HG02870 (cell line): ENCODE results near the gene DOCK9.

Experiments used
- ATAC-seq: cut with Tn5 transposase; IDR thresholded peaks from one replicate; pipeline ENCODE4 v1.9.1; 2021; ENCODE audit warnings: mild to moderate bottlenecking, moderate library complexity; ENCODE audit not compliant: unreplicated experiment

The DOCK9 gene

GRCh38 chr13:98800078-98800477 lies 177.8 kb downstream of the DOCK9 start:
- ATAC-seq, result no peak

DNA sequence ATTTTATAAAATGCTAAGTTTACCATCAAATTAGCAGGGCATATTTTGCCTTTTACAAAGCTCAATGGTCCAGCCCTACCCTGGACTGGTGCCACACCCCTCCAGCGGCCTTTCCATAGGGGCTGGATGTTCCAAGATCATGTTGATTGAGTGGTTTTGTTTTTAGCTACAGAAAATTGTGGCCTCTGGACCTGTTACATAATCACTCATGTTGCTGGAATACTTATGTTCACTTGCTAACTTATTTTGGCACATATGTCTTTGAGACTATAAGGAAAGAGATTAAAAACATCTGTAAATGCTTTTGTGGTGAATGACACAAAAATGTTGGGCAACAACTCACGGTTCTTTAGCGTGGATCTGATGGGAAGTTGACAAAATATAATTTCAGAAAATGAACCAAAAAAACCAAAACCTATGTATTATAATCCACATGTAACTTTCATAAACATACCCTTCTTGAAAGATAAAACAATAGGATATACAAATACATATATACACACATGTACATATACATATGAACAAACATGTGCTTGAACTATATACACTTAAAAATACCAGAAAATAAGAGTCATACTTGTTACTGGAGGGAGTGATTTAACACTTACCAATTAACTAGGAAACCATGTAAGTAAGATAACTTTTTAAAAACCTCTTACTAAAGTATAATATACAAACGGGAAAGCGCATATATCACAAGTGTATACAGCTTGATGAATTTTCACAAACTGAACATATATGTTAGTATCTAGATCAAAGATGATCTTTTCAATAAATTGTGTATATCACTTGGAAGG lies 178.8 kb downstream of the DOCK9 start:
- no peak for ATAC-seq

DNA sequence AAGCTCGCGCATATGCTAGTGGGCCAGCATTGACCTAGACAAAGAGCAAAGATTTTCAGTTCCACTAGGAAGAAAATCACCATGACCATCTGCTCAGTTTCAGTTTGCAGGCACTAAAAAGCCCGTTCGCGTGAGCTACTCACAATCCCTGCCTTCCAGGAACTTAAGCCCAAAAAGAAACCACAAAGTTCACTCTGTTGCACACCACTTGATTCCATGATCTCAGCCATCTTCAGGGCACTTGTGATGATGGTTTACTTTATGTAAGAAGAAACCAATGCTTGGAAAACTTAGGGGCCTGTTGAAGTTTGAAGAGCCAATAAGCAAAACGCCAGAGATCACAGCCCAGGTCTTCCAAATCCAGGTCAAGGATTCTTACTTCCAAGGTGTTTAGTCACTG lies 180.4 kb downstream of the DOCK9 start:
- ATAC-seq, result no peak

- no peak for ATAC-seq
Observed at GRCh38 chr13:98796798-98797197, 181.1 kb downstream of the DOCK9 start.

DNA sequence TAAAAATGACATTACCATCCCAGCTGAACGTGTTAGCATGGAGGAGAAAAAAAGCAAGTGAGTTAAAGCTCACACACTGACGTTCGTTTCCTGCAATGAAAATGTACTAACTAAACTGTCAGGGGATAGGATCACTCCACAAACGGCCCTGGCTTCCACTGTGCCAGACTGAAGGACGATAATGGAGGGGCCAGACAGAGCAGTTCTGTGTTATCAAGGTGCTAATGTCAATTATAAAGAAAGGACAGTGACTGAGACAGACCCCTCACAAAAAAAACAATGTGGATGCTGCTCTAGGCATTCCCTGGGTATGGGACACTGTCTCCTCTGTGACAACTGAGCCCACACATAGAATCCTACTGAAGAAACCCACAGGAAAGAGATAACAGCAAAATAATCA lies 181.7 kb downstream of the DOCK9 start:
- ATAC-seq, result no peak

- no peak for ATAC-seq
Observed at GRCh38 chr13:98795220-98795619, 182.6 kb downstream of the DOCK9 start.

GRCh38 chr13:98794498-98794897 lies 183.4 kb downstream of the DOCK9 start:
- ATAC-seq, result no peak

GRCh38 chr13:98792785-98793495 lies 184.9 kb downstream of the DOCK9 start:
- ATAC-seq, result no peak

DNA sequence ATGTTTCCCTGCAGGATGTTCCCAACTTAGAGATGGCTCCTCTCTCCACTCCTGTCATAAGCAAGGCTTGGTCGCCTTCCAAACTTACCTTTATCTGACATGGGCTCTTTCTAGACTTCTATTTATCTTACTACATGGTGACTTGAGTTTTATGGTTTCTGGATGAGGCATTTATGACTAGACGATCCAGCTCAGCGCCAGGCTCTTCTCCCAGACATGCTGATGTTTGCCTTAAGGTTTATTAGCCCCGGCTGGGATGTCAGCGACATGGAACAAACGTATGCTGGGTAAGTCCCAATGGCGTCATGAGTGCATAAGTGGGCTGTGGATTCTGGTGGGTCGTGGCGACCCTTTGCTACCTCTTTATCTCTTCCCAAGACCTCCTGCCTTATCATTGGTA lies 185.5 kb downstream of the DOCK9 start:
- no peak for ATAC-seq

DNA sequence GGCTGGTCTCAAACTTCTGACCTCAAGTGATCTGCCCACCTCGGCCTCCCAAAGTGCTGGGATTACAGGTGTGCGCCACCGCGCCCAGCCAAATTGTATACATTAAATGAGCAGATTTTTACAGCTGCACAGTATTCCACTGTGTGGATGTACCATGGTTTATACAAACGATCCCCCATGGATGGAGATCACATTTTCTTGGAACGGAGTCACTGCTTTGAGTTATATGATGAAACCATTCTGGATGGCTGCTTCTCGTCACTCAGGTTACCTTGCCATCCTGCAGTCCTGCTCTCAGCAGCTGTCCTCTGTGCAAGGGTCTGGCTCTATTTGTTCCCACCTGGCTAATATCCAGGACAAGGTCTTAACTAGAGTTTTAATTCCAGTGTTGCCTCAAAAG lies 186.3 kb downstream of the DOCK9 start:
- ATAC-seq, result no peak

- no peak for ATAC-seq
Observed at GRCh38 chr13:98787996-98788395, 189.9 kb downstream of the DOCK9 start.

GRCh38 chr13:98787173-98787572 lies 190.7 kb downstream of the DOCK9 start:
- ATAC-seq, result no peak

GRCh38 chr13:98786023-98786422 lies 191.8 kb downstream of the DOCK9 start:
- no peak for ATAC-seq

- no peak for ATAC-seq
Observed at GRCh38 chr13:98785405-98785804, 192.5 kb downstream of the DOCK9 start.

- ATAC-seq, result no peak
Observed at GRCh38 chr13:98784666-98785065, 193.2 kb downstream of the DOCK9 start.

GRCh38 chr13:98783856-98784478 lies 193.9 kb downstream of the DOCK9 start:
- ATAC-seq, result no peak

- no peak for ATAC-seq
Observed at GRCh38 chr13:98782654-98783053, 195.2 kb downstream of the DOCK9 start.

GRCh38 chr13:98781905-98782304 lies 196.0 kb downstream of the DOCK9 start:
- no peak for ATAC-seq

DNA sequence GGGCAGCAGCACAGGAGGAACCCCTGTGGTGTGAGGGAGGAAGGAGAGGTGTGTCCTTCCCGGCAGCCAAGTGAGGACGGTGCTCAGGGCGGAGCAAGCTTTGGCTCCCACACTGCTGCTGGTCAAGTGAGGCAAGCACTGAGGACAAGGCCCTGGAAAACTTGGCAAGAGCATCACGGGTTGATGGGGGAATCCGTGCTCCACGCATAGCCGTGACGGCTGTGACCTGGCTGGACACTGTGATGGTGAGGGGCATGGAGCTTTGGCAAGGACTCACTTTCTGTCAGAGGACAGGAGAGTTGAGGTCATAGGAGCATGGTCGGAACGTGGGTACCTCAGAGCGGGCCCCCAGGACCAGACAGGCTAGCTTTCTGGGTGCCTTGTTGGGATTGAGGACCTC lies 196.4 kb downstream of the DOCK9 start:
- no peak for ATAC-seq

DNA sequence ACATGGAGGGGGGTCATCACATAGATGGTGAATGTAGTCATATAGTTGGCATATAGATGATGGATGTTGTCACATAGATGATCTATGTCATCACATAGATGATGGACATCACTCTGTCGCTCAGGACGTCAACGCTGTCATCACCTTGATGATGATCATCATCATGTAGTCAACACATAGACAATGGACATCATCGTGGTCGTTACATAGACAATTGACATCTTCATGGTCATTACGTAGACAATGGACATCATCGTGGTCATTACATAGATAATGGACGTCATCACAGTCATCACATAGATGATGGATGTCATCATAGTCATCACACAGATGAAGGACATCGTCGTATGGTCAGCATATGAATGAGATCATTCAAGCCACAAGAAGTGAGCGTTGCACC lies 196.8 kb downstream of the DOCK9 start:
- ATAC-seq, result no peak

DNA sequence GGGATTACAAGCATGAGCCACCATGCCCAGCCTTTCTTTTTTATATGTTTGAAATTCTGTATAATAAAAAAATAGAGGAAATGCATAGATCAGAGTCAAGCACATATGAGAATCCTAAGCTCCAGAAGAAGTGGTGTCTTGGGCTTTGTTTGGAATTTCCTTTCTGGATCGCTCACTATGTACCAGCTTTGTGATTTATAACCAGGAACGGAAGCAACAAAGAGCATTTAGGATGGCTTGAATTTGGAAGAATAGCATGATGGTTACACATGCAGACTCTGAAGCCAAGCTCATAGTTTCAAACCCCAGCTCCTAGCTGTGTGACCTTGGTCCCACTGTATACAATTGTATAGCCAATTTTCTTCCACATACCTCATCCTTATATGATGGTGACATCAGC lies 197.4 kb downstream of the DOCK9 start:
- ATAC-seq, result no peak

DNA sequence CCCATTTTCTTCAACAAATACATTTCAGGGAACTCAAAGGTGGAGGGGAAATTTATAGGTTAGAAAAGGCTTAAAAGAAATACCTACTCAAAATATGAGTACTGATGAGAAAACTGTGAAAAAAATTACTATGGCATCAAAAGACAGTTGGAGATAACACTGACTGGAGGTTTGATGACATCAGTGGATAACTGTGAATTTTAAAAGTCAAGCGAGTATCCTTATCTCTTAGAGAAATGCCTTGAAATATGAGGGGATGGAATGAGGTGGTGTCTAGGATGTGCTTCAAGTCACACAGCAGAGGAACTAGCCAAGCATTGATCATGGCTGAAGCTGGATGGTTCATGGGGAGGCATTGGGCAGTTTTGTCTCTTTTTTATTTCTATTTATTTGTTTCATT lies 198.2 kb downstream of the DOCK9 start:
- no peak for ATAC-seq
